Activated CD4-positive, alpha-beta T cell treated with anti-CD3 and anti-CD28 coated beads, Interleukin-2, amount 10 ng/mL, durations not matched to agents 7 days and 5 days (primary cell): ENCODE results near the gene RNF213. TPM values are rescaled to one million over a fixed set of nuclear protein-coding genes. Genes with fewer than 3 reads are reported as not detected.

Experiments
- CTCF ChIA-PET: fragments of 350-600 bp; sonication (Branson Sonifier 250); formaldehyde crosslinking; loops from one replicate; lab custom pipeline; 2021; ENCODE audit warnings: antibody characterized with exemption; lab: Charles Lee
- POLR2A ChIA-PET: fragments of 350-600 bp; sonication (Branson Sonifier 250); formaldehyde crosslinking; loops from one replicate; lab custom pipeline; 2021; ENCODE audit warnings: antibody characterized with exemption; lab: Charles Lee
- DNase-seq: peaks from one replicate; pipeline ENCODE4 v3.0.0-alpha.2; 2020
- H3K27ac Mint-ChIP-seq: one replicate; pipeline ENCODE4 v1.8.0; 2021; ENCODE audit warnings: mild to moderate bottlenecking, moderate library complexity, mixed read lengths
- H3K27me3 Mint-ChIP-seq: one replicate; pipeline ENCODE4 v1.8.0; 2021; ENCODE audit warnings: mixed read lengths
- H3K36me3 Mint-ChIP-seq: one replicate; pipeline ENCODE4 v1.8.0; 2021; ENCODE audit warnings: low read depth, mixed read lengths
- H3K4me1 Mint-ChIP-seq: one replicate; pipeline ENCODE4 v1.8.0; 2021; ENCODE audit warnings: mixed read lengths
- H3K4me3 Mint-ChIP-seq: one replicate; pipeline ENCODE4 v1.8.0; 2021; ENCODE audit warnings: mild to moderate bottlenecking, moderate library complexity, mixed read lengths
- H3K9me3 Mint-ChIP-seq: one replicate; pipeline ENCODE4 v1.8.0; 2021; ENCODE audit warnings: mixed read lengths
- total RNA-seq, 2 experiments: library from RNA; stranded (reverse); gene quantifications; one replicate each; pipeline ENCODE4 v1.2.3, GENCODE V29; 2021

Gene RNF213
- total RNA-seq, 2 experiments from 2014 or later, result 579 to 602 TPM

- peaks cover 73% of the 10 kb centered on the region for H3K36me3 Mint-ChIP-seq
- H3K4me3 Mint-ChIP-seq, result no peak overlapping the region
- no peaks in the 10 kb centered on the region for H3K4me1 Mint-ChIP-seq
- ChIA-PET CTCF (no interaction called here), POLR2A (no interaction called here)
- no peak for DNase-seq
- H3K27me3 Mint-ChIP-seq, result no peaks in the 10 kb centered on the region
- no peak overlapping the region for H3K27ac Mint-ChIP-seq
- H3K9me3 Mint-ChIP-seq, result no peaks in the 10 kb centered on the region
These were observed 98.2 kb downstream of the RNF213 start for GRCh38 chr17:80358861-80359260.

- no peaks in the 10 kb centered on the region for H3K4me1 Mint-ChIP-seq
- POLR2A ChIA-PET, result no interaction called here
These were observed 98.9 kb downstream of the RNF213 start for GRCh38 chr17:80359422-80360110.

GRCh38 chr17:80360396-80360795, 99.7 kb downstream of the RNF213 start:
- ChIA-PET CTCF (interaction anchor here (1.2 to 1.3 kb wide), 2 partner anchors 11 to 259 kb away, joined by 3 read pairs; partner anchors contain the start of gene GAA), POLR2A (no interaction called here)
- DNase-seq, result no peak
- H3K4me1 Mint-ChIP-seq, result no peaks in the 10 kb centered on the region
- peaks cover 76% of the 10 kb centered on the region for H3K36me3 Mint-ChIP-seq
- no peaks in the 10 kb centered on the region for H3K27me3 Mint-ChIP-seq
- H3K27ac Mint-ChIP-seq, result no peak overlapping the region
- no peak overlapping the region for H3K4me3 Mint-ChIP-seq
- H3K9me3 Mint-ChIP-seq, result no peaks in the 10 kb centered on the region

More at GRCh38 chr17:80359422-80360110, 98.9 kb downstream of the RNF213 start:
- DNase-seq, result no peak
- Mint-ChIP-seq H3K4me3 (no peak overlapping the region), H3K9me3 (no peaks in the 10 kb centered on the region), H3K36me3 (peaks cover 74% of the 10 kb centered on the region), H3K27me3 (no peaks in the 10 kb centered on the region), H3K27ac (peak overlapping the region; percentile 50)
- CTCF ChIA-PET, result interaction anchor here (1.3 kb wide), 1 partner anchor 11 kb away, joined by 3 read pairs; no protein-coding TSS in a partner anchor

GRCh38 chr17:80361495-80362220, 101.0 kb downstream of the RNF213 start:
- Mint-ChIP-seq H3K27me3 (no peaks in the 10 kb centered on the region), H3K4me1 (no peaks in the 10 kb centered on the region), H3K27ac (peak overlapping the region; percentile 62), H3K36me3 (peaks cover 82% of the 10 kb centered on the region), H3K9me3 (no peaks in the 10 kb centered on the region), H3K4me3 (no peak overlapping the region)
- no peak for DNase-seq
- ChIA-PET POLR2A (no interaction called here), CTCF (interaction anchor here (1.0 to 1.2 kb wide), 2 partner anchors 9 to 260 kb away, joined by 3 to 4 read pairs; partner anchors contain the start of gene GAA)

GRCh38 chr17:80362428-80363119, 101.9 kb downstream of the RNF213 start:
- H3K27ac Mint-ChIP-seq, result no peak overlapping the region
- CTCF ChIA-PET, result interaction anchor here (1.0 to 1.4 kb wide), 3 partner anchors 10 to 54 kb away, joined by 3 to 4 read pairs (median 4); no protein-coding TSS in a partner anchor
- POLR2A ChIA-PET, result no interaction called here
- no peaks in the 10 kb centered on the region for H3K4me1 Mint-ChIP-seq
- no peaks in the 10 kb centered on the region for H3K9me3 Mint-ChIP-seq
- no peak for DNase-seq
- H3K27me3 Mint-ChIP-seq, result no peaks in the 10 kb centered on the region
- peaks cover 89% of the 10 kb centered on the region for H3K36me3 Mint-ChIP-seq
- no peak overlapping the region for H3K4me3 Mint-ChIP-seq

- ChIA-PET CTCF (interaction anchor here (1.0 to 1.4 kb wide), 3 partner anchors 16 to 54 kb away, joined by 3 to 4 read pairs (median 3); no protein-coding TSS in a partner anchor), POLR2A (no interaction called here)
- no peak for DNase-seq
- Mint-ChIP-seq H3K9me3 (no peaks in the 10 kb centered on the region), H3K4me1 (no peaks in the 10 kb centered on the region), H3K4me3 (no peak overlapping the region), H3K36me3 (peaks cover 90% of the 10 kb centered on the region), H3K27me3 (no peaks in the 10 kb centered on the region), H3K27ac (no peak overlapping the region)
These were observed 102.5 kb downstream of the RNF213 start for GRCh38 chr17:80363120-80363515.

GRCh38 chr17:80363518-80364090, 103.0 kb downstream of the RNF213 start:
- no peaks in the 10 kb centered on the region for H3K27me3 Mint-ChIP-seq
- peaks cover 86% of the 10 kb centered on the region for H3K36me3 Mint-ChIP-seq
- no peaks in the 10 kb centered on the region for H3K4me1 Mint-ChIP-seq
- ChIA-PET CTCF (interaction anchor here (1.0 to 1.4 kb wide), 3 partner anchors 15 to 55 kb away, joined by 3 to 4 read pairs (median 3); no protein-coding TSS in a partner anchor), POLR2A (no interaction called here)
- H3K27ac Mint-ChIP-seq, result no peak overlapping the region
- no peak for DNase-seq
- H3K4me3 Mint-ChIP-seq, result no peak overlapping the region
- H3K9me3 Mint-ChIP-seq, result no peaks in the 10 kb centered on the region

- Mint-ChIP-seq H3K27ac (no peak overlapping the region), H3K36me3 (peaks cover 84% of the 10 kb centered on the region), H3K27me3 (no peaks in the 10 kb centered on the region), H3K9me3 (no peaks in the 10 kb centered on the region), H3K4me3 (no peak overlapping the region), H3K4me1 (no peaks in the 10 kb centered on the region)
- no peak for DNase-seq
- ChIA-PET POLR2A (no interaction called here), CTCF (interaction anchor here (1.1 to 1.6 kb wide), 3 partner anchors 14 to 31 kb away, joined by 3 to 4 read pairs (median 3); no protein-coding TSS in a partner anchor)
These were observed 103.5 kb downstream of the RNF213 start for GRCh38 chr17:80364091-80364691.

- no peak for DNase-seq
- Mint-ChIP-seq H3K4me3 (no peak overlapping the region), H3K9me3 (no peaks in the 10 kb centered on the region), H3K27me3 (no peaks in the 10 kb centered on the region), H3K27ac (no peak overlapping the region), H3K4me1 (no peaks in the 10 kb centered on the region), H3K36me3 (peaks cover 83% of the 10 kb centered on the region)
- ChIA-PET CTCF (interaction anchor here (1.1 to 1.6 kb wide), 2 partner anchors 9 to 26 kb away, joined by 3 to 4 read pairs; no protein-coding TSS in a partner anchor), POLR2A (no interaction called here)
These were observed 104.6 kb downstream of the RNF213 start for GRCh38 chr17:80365001-80365965.

GRCh38 chr17:80365983-80366382, 105.3 kb downstream of the RNF213 start:
- POLR2A ChIA-PET, result no interaction called here
- CTCF ChIA-PET, result interaction anchor here (1.1 kb wide), 1 partner anchor 9 kb away, joined by 3 read pairs; no protein-coding TSS in a partner anchor
- peaks cover 82% of the 10 kb centered on the region for H3K36me3 Mint-ChIP-seq
- H3K27me3 Mint-ChIP-seq, result no peaks in the 10 kb centered on the region
- H3K4me1 Mint-ChIP-seq, result no peaks in the 10 kb centered on the region
- no peak for DNase-seq
- H3K27ac Mint-ChIP-seq, result peak overlapping the region; percentile 50
- H3K9me3 Mint-ChIP-seq, result no peaks in the 10 kb centered on the region
- no peak overlapping the region for H3K4me3 Mint-ChIP-seq

GRCh38 chr17:80367503-80367902, 106.9 kb downstream of the RNF213 start:
- no peak overlapping the region for H3K27ac Mint-ChIP-seq
- peaks cover 82% of the 10 kb centered on the region for H3K36me3 Mint-ChIP-seq

More at GRCh38 chr17:80367503-80367902, 106.9 kb downstream of the RNF213 start:
- ChIA-PET POLR2A (no interaction called here), CTCF (interaction anchor here (1.1 kb wide), 1 partner anchor 9 kb away, joined by 3 read pairs; no protein-coding TSS in a partner anchor)
- Mint-ChIP-seq H3K9me3 (no peaks in the 10 kb centered on the region), H3K27me3 (no peaks in the 10 kb centered on the region), H3K4me1 (no peaks in the 10 kb centered on the region), H3K4me3 (no peak overlapping the region)
- no peak for DNase-seq
